ENCODE measurements around the gene CC2D1A. TPM values are rescaled to one million over a fixed set of nuclear protein-coding genes. Genes with fewer than 3 reads are reported as not detected.
A peak's percentile ranks its signal among the peaks of the same experiment; 100 is the strongest.

CC2D1A gene
- total RNA-seq, 2 experiments from 2014 or later, result 23.3 to 44.0 TPM

- Histone ChIP-seq H4K20me1 (ENCODE audit: insufficient read depth, low read length) (no peaks in the 10 kb centered on the region), H3K4me2 (ENCODE audit: low read length) (peak overlapping the region; percentile 90), H3K36me3 (ENCODE audit: insufficient read depth, low read length) (peaks cover 15% of the 10 kb centered on the region), H3K79me2 (ENCODE audit: insufficient read depth, low read depth, low read length) (peaks cover 5% of the 10 kb centered on the region; the same call in 1 of the 2 replicates), H2AFZ (ENCODE audit: low read length) (peak overlapping the region; percentile 90), H3K4me3 (ENCODE audit: low read depth, low read length, poor library complexity, severe bottlenecking) (peak overlapping the region; percentile 86), H3K27ac (ENCODE audit: low read depth, low read length, poor library complexity, severe bottlenecking) (no peak overlapping the region), H3K9me2 (ENCODE audit: insufficient read depth, low read length) (no peaks in the 10 kb centered on the region), H3K9me3 (ENCODE audit: low read length) (peaks cover 5% of the 10 kb centered on the region; the same call in 1 of the 2 replicates), H3K4me1 (ENCODE audit: insufficient read depth, low read length, poor library complexity, severe bottlenecking) (peaks cover 11% of the 10 kb centered on the region)
- no TSS peak for BruUV-seq (replicated peaks)
- ChIA-PET CTCF (ENCODE audit: unreplicated experiment) (interaction anchor here (0.6 kb wide), 1 partner anchor 1526 kb away, joined by 3 read pairs; no protein-coding TSS in a partner anchor), POLR2A (interaction anchor here (0.6 to 1.0 kb wide), 4 partner anchors 9 to 172 kb away, joined by 3 to 6 read pairs (median 4); partner anchors contain the start of gene IL27RA)
- intact Hi-C loops (cut with micrococcal nuclease; ENCODE audit: unreplicated experiment), result no loop called here
- TF ChIP-seq EZH2phosphoT487 (IDR thresholded peaks at IDR 0.05; ENCODE audit: borderline replicate concordance, low read depth, low read length), result no peak
- TF ChIP-seq CTCF (conservative IDR thresholded peaks at IDR 0.05; ENCODE audit: low read length), result no peak
- peak; percentile 41 for DNase-seq (ENCODE audit: low spot score)
These were observed 512 bp downstream of the CC2D1A start for GRCh38 chr19:13906521-13906904.

GRCh38 chr19:13906910-13907309, 909 bp downstream of the CC2D1A start:
- H2AFZ ChIP-seq (ENCODE audit: low read length), result peak overlapping the region; percentile 90; the same call in 1 of the 2 replicates
- TSS peak; percentile 78 for BruUV-seq (replicated peaks)
- POLR2A ChIA-PET, result interaction anchor here (0.7 to 1.1 kb wide), 4 partner anchors 9 to 125 kb away, joined by 3 to 5 read pairs (median 4); partner anchors contain the start of gene IL27RA

GRCh38 chr19:13908674-13909073, 2.7 kb downstream of the CC2D1A start:
- Histone ChIP-seq H4K20me1 (ENCODE audit: insufficient read depth, low read length) (no peaks in the 10 kb centered on the region), H3K36me3 (ENCODE audit: insufficient read depth, low read length) (peaks cover 32% of the 10 kb centered on the region), H2AFZ (ENCODE audit: low read length) (no peak overlapping the region), H3K79me2 (ENCODE audit: insufficient read depth, low read depth, low read length) (peaks cover 5% of the 10 kb centered on the region; the same call in 1 of the 2 replicates), H3K27ac (ENCODE audit: low read depth, low read length, poor library complexity, severe bottlenecking) (no peak overlapping the region), H3K4me1 (ENCODE audit: insufficient read depth, low read length, poor library complexity, severe bottlenecking) (peaks cover 11% of the 10 kb centered on the region), H3K4me3 (ENCODE audit: low read depth, low read length, poor library complexity, severe bottlenecking) (no peak overlapping the region), H3K9me3 (ENCODE audit: low read length) (peaks cover 1% of the 10 kb centered on the region; the same call in 1 of the 2 replicates), H3K9me2 (ENCODE audit: insufficient read depth, low read length) (no peaks in the 10 kb centered on the region), H3K4me2 (ENCODE audit: low read length) (no peak overlapping the region)
- CTCF ChIA-PET (ENCODE audit: unreplicated experiment), result no interaction called here
- DNase-seq (ENCODE audit: low spot score), result no peak
- POLR2A ChIA-PET, result interaction anchor here (0.6 to 0.7 kb wide), 2 partner anchors 198 to 276 kb away, joined by 3 read pairs; no protein-coding TSS in a partner anchor
- intact Hi-C loops (cut with micrococcal nuclease; ENCODE audit: unreplicated experiment), result no loop called here
- TF ChIP-seq CTCF (conservative IDR thresholded peaks at IDR 0.05; ENCODE audit: low read length) (no peak), EZH2phosphoT487 (IDR thresholded peaks at IDR 0.05; ENCODE audit: borderline replicate concordance, low read depth, low read length) (no peak)
- BruUV-seq (replicated peaks), result no TSS peak

More at GRCh38 chr19:13906910-13907309, 909 bp downstream of the CC2D1A start:
- peak overlapping the region; percentile 90 for H3K4me2 ChIP-seq (ENCODE audit: low read length)
- H3K9me2 ChIP-seq (ENCODE audit: insufficient read depth, low read length), result no peaks in the 10 kb centered on the region
- H3K27ac ChIP-seq (ENCODE audit: low read depth, low read length, poor library complexity, severe bottlenecking), result no peak overlapping the region
- peaks cover 5% of the 10 kb centered on the region; the same call in 1 of the 2 replicates for H3K79me2 ChIP-seq (ENCODE audit: insufficient read depth, low read depth, low read length)
- no peaks in the 10 kb centered on the region for H4K20me1 ChIP-seq (ENCODE audit: insufficient read depth, low read length)
- peaks cover 11% of the 10 kb centered on the region for H3K4me1 ChIP-seq (ENCODE audit: insufficient read depth, low read length, poor library complexity, severe bottlenecking)
- CTCF ChIA-PET (ENCODE audit: unreplicated experiment), result interaction anchor here (0.6 kb wide), 1 partner anchor 1526 kb away, joined by 3 read pairs; no protein-coding TSS in a partner anchor
- no peak for TF ChIP-seq EZH2phosphoT487 (IDR thresholded peaks at IDR 0.05; ENCODE audit: borderline replicate concordance, low read depth, low read length)
- intact Hi-C loops (cut with micrococcal nuclease; ENCODE audit: unreplicated experiment), result no loop called here
- H3K4me3 ChIP-seq (ENCODE audit: low read depth, low read length, poor library complexity, severe bottlenecking), result peak overlapping the region; percentile 86
- no peak for DNase-seq (ENCODE audit: low spot score)
- peaks cover 15% of the 10 kb centered on the region for H3K36me3 ChIP-seq (ENCODE audit: insufficient read depth, low read length)
- peaks cover 5% of the 10 kb centered on the region; the same call in 1 of the 2 replicates for H3K9me3 ChIP-seq (ENCODE audit: low read length)

Measured in OCI-LY7 (cell line).